Fibroblast of mammary gland (primary cell): ENCODE results near the gene INHA.

ENCODE experiments used
- DNase-seq: peaks from one replicate; pipeline ENCODE4 v3.0.0-alpha.2; 2010; ENCODE audit warnings: low read depth
- H3K4me3 ChIP-seq: 2 replicates; pipeline ENCODE4 v1.5.1; 2011; ENCODE audit warnings: low read depth, mild to moderate bottlenecking, low read length, moderate library complexity; ENCODE audit not compliant: control insufficient read depth
- CTCF ChIP-seq: conservative IDR thresholded peaks from 2 replicates; pipeline ENCODE4 v1.5.1; 2011; ENCODE audit warnings: low read depth, low read length, inconsistent platforms; ENCODE audit not compliant: control insufficient read depth, insufficient read depth

The INHA gene

GRCh38 chr2:219547621-219548020 lies 24.5 kb upstream of the INHA start:
- TF ChIP-seq CTCF = no peak
- H3K4me3 ChIP-seq = no peak overlapping the region
- no peak for DNase-seq

DNA sequence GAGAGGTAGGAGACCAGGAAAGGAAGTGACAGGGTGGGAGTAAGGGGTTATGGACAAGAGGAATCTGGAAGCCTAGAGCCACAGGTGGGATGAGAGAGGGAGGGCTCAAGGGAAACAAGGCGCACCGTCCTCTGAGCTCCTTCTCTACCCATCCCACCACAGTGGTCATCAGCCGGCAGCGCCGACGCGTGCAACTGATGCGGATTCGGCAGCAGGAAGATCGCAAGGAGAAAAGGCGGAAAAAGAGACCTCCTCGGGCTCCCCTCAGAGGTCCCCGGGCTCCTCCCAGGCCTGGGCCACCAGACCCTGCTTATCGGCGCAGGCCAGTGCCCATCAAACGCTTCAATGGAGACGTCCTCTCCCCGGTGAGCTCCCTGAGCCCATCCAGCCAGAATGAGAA lies 23.1 kb upstream of the INHA start:
- DNase-seq = no peak
- TF ChIP-seq CTCF = no peak
- H3K4me3 ChIP-seq = no peak overlapping the region

GRCh38 chr2:219549619-219550018 lies 22.5 kb upstream of the INHA start:
- TF ChIP-seq CTCF = no peak
- no peak for DNase-seq

DNA sequence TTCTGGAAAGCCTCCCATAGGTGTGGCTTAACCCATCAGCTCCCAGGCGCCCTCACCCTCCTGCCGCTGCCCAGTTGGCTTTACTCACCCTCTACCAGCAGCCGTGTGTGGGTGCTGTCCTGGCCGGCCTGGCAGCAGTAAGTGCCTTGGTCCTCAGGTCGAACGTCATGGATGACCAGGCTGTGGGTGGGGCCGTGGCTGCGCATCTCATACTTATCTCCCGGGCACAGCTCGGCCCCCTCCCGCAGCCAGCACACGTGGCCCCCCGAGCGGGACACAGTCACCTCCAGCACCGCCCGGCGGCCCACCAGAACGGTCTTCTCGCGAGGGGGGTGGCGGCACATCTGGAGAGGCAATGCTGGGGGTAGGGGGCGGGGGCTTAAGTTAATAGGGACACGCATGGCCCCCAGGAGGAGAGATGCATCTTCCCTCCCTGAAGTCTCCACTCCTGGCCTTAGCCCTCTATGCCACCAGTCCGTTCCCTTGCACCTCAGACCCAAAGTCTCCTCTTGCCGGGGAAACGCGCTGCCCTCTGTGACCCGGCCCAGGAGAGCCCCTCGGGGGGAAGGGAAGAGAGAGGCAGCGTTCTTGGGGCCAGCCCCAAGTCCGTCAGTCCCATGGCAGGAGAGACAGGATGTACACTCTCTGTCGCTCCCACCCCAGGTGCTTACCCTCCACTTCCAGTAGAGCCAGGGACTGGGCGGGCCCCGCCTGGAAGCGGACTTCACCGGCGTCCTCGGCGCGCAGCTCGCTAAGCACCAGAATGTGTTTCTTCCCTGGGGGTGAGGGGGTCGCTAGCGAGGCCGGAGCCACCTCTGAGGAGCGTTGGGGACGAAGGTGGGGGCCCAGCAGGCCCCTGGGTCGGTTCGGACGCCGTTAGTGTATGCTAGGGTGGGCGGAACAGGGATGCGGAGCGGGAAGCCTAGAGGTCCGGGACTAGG lies 20.4 kb upstream of the INHA start:
- no peak for TF ChIP-seq CTCF
- peak overlapping the region; percentile 55 for H3K4me3 ChIP-seq
- peak; percentile 55 for DNase-seq

More at GRCh38 chr2:219549619-219550018, 22.5 kb upstream of the INHA start:
- H3K4me3 ChIP-seq = no peak overlapping the region

DNA sequence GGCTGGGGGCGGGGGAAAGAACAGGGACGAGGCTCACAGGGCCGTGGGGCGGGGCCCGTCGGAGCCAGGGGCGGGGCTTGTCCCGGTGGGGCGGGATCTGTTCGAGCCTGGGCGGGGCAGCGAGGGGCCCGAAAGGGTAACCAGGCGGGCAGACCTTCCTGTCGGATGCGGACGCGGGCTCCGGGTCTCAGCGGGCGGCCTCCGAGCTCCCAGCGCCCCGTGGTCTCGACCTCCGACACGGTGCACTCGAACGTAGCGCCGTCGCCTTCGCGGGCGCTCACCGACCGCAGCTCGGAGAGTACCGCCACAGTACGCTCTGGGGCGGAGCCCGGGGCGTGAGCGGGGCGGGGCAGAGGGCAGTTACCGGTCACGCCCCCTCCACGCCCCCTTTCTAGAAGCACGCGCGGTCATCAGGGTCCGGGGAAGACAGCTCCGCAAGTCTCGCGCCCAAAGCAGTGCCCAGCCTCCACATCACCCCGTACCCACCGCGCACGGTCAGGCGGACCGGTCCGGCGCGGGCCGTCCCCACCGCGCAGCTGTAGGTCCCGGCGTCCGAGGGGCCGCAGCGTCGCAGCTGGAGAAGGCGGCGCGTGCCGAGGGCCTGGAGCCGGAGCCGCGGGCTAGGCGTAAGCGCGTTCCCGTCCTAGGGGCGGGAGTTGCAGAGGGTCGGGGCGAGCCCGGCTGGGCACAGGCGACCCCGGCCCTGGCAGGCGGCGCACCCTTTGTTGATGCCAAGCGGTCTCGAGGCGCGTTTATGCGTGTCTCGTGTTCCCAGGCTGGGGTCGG lies 19.5 kb upstream of the INHA start:
- TF ChIP-seq CTCF = no peak
- peak; percentile 65 for DNase-seq
- H3K4me3 ChIP-seq = peak overlapping the region; percentile 55

DNA sequence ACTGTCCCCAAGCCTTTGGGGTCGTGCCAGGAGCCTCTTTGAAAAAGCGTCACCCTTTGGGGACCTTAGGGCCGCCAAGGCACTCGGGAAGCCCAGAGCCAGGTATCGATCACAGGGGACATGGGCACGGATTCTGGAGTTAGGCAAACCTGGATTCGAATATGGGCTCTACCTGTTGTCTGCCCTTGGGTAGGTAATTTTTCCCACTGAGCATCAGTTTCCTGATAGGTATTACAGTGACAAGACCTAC lies 19.0 kb upstream of the INHA start:
- H3K4me3 ChIP-seq = no peak overlapping the region
- DNase-seq = no peak
- TF ChIP-seq CTCF = no peak
